HepG2 (cell line): ENCODE data around the gene GLOD4. TPM values are rescaled to one million over a fixed set of nuclear protein-coding genes. Genes with fewer than 3 reads are reported as not detected.

Source experiments
- AHR ChIP-seq: IDR thresholded peaks from 2 replicates; pipeline ENCODE4 v1.6.1; 2018; ENCODE audit warnings: missing genetic modification reagents, missing compliant biosample characterization
- ATF7-NPFF ChIP-seq: sonication (generic); formaldehyde crosslinking; IDR thresholded peaks from 2 replicates; pipeline ENCODE4 v1.8.1; 2023; ENCODE audit warnings: mild to moderate bottlenecking, low read depth, missing genetic modification reagents, moderate library complexity
- CEBPZ ChIP-seq: IDR thresholded peaks from 2 replicates; pipeline ENCODE4 v1.6.1; 2012; ENCODE audit warnings: low read length, improper control_type of control experiment
- ETV6 ChIP-seq: sonication (generic); formaldehyde crosslinking; conservative IDR thresholded peaks from 2 replicates; pipeline ENCODE4 v1.4.0; 2020; ENCODE audit warnings: missing genetic modification reagents
- HOXA3 ChIP-seq: sonication (generic); formaldehyde crosslinking; IDR thresholded peaks from 2 replicates; pipeline ENCODE4 v1.5.0; 2020; ENCODE audit warnings: missing genetic modification reagents
- JUN ChIP-seq: sonication (generic); formaldehyde crosslinking; IDR thresholded peaks from 2 replicates; pipeline ENCODE4 v1.4.0; 2020; ENCODE audit warnings: mild to moderate bottlenecking, missing genetic modification reagents
- MED1 ChIP-seq: sonication (generic); formaldehyde crosslinking; IDR thresholded peaks from 2 replicates; pipeline ENCODE4 v1.4.0; 2020; ENCODE audit warnings: missing genetic modification reagents
- MLLT10 ChIP-seq: sonication (generic); formaldehyde crosslinking; IDR thresholded peaks from 2 replicates; pipeline ENCODE4 v1.4.0; 2020; ENCODE audit warnings: missing genetic modification reagents
- NFE2L1 ChIP-seq: sonication (generic); formaldehyde crosslinking; IDR thresholded peaks from 2 replicates; pipeline ENCODE4 v1.4.0; 2020; ENCODE audit warnings: missing genetic modification reagents, mild to moderate bottlenecking, borderline replicate concordance
- SAP130 ChIP-seq: IDR thresholded peaks from 2 replicates; pipeline ENCODE4 v1.6.1; 2016; ENCODE audit warnings: low read depth
- TGIF2 ChIP-seq: IDR thresholded peaks from 2 replicates; pipeline ENCODE4 v1.6.1; 2016; ENCODE audit warnings: control low read depth, missing compliant biosample characterization
- ZFP36 ChIP-seq: fragments of 150-350 bp; IDR thresholded peaks from 2 replicates; pipeline ENCODE4 v1.6.1; 2018; ENCODE audit warnings: borderline replicate concordance, low read length, low read depth; ENCODE audit not compliant: partially characterized antibody
- ZKSCAN5 ChIP-seq: sonication (generic); formaldehyde crosslinking; IDR thresholded peaks from 2 replicates; pipeline ENCODE4 v1.5.1; 2020; ENCODE audit warnings: mild to moderate bottlenecking, missing genetic modification reagents
- ZNF33A ChIP-seq: sonication (generic); formaldehyde crosslinking; IDR thresholded peaks from 2 replicates; pipeline ENCODE4 v1.5.1; 2020; ENCODE audit warnings: missing genetic modification reagents, mild to moderate bottlenecking, moderate library complexity, borderline replicate concordance
- ZNF468 ChIP-seq: sonication (generic); formaldehyde crosslinking; IDR thresholded peaks from 2 replicates; pipeline ENCODE4 v1.8.0; 2022; ENCODE audit warnings: mild to moderate bottlenecking, moderate library complexity, missing genetic modification reagents
- ZNF816 ChIP-seq: sonication (generic); formaldehyde crosslinking; IDR thresholded peaks from 2 replicates; pipeline ENCODE4 v1.8.0; 2022; ENCODE audit warnings: missing genetic modification reagents, mild to moderate bottlenecking, borderline replicate concordance
- polyA plus RNA-seq, 8 experiments: library from polyadenylated mRNA; depleted of rRNA in 3 of 8; stranded (reverse) in 7 of 8; unstranded in 1 of 8; fragments of >200 nt; fragmentation: Illumina TruSeq in 4 of 8; extraction: Trizol in 4 of 8; gene quantifications; 2 replicates each; pipeline versions ENCODE4 v1.2.1 to v1.2.3, GENCODE V29; 2011 to 2016; ENCODE audit warnings: low read depth in 4 of 8, missing spikeins in 1 of 8, mixed read lengths in 1 of 8; ENCODE audit not compliant: insufficient read depth in 1 of 8
- total RNA-seq, 5 experiments: library from RNA; depleted of rRNA; stranded (reverse); fragments of >200 nt; fragmentation: Illumina TruSeq; extraction: Trizol; gene quantifications; 2 replicates each; pipeline ENCODE4 v1.2.3, GENCODE V29; 2016; ENCODE audit warnings: low read depth in 1 of 5
- TF ChIP-seq, protein P1 (sequence below), 2 experiments: IDR thresholded peaks; 2 replicates each; pipeline ENCODE4 v1.6.1; 2011 to 2012; ENCODE audit warnings: low read length in 2 of 2, borderline replicate concordance in 1 of 2, low read depth in 1 of 2, mild to moderate bottlenecking in 1 of 2, moderate library complexity in 1 of 2
- TF ChIP-seq, protein P2 (sequence below): sonication (generic); formaldehyde crosslinking; IDR thresholded peaks from 2 replicates; pipeline ENCODE4 v1.4.0; 2020; ENCODE audit warnings: missing genetic modification reagents, borderline replicate concordance
- TF ChIP-seq, protein P3 (sequence below): sonication (generic); formaldehyde crosslinking; IDR thresholded peaks from 2 replicates; pipeline ENCODE4 v1.8.1; 2023; ENCODE audit warnings: missing genetic modification reagents, mild to moderate bottlenecking, borderline replicate concordance

Gene GLOD4
- total and polyA plus RNA-seq, 2 of the 13 experiments (the other 11 are each of a cell fraction or from before 2014, with no cell fraction given), result 53.7 to 87.8 TPM

- peak; percentile 94 for TF ChIP-seq ATF7-NPFF (CRISPR knock-in tag)
- no peak for TF ChIP-seq CEBPZ
- peak; percentile 94 for TF ChIP-seq TGIF2 (CRISPR knock-in tag)
- TF ChIP-seq HOXA3, result peak; percentile 100
- no peak for TF ChIP-seq ZKSCAN5 (CRISPR knock-in tag)
- TF ChIP-seq SAP130 (CRISPR knock-in tag), result peak; percentile 98
- TF ChIP-seq MLLT10 (CRISPR knock-in tag), result no peak
- TF ChIP-seq, protein P1, sequence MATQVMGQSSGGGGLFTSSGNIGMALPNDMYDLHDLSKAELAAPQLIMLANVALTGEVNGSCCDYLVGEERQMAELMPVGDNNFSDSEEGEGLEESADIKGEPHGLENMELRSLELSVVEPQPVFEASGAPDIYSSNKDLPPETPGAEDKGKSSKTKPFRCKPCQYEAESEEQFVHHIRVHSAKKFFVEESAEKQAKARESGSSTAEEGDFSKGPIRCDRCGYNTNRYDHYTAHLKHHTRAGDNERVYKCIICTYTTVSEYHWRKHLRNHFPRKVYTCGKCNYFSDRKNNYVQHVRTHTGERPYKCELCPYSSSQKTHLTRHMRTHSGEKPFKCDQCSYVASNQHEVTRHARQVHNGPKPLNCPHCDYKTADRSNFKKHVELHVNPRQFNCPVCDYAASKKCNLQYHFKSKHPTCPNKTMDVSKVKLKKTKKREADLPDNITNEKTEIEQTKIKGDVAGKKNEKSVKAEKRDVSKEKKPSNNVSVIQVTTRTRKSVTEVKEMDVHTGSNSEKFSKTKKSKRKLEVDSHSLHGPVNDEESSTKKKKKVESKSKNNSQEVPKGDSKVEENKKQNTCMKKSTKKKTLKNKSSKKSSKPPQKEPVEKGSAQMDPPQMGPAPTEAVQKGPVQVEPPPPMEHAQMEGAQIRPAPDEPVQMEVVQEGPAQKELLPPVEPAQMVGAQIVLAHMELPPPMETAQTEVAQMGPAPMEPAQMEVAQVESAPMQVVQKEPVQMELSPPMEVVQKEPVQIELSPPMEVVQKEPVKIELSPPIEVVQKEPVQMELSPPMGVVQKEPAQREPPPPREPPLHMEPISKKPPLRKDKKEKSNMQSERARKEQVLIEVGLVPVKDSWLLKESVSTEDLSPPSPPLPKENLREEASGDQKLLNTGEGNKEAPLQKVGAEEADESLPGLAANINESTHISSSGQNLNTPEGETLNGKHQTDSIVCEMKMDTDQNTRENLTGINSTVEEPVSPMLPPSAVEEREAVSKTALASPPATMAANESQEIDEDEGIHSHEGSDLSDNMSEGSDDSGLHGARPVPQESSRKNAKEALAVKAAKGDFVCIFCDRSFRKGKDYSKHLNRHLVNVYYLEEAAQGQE (IDR thresholded peaks at IDR 0.05; ENCODE audit: borderline replicate concordance in 1 of 2, low read depth in 1 of 2, low read length in 2 of 2), result peak in 1 of 2 experiments; percentile 55; a peak in 1 of 4 replicates
- no peak for TF ChIP-seq ZNF468 (CRISPR knock-in tag)
- TF ChIP-seq AHR (CRISPR knock-in tag), result peak; percentile 59; the same call in 1 of the 2 replicates
- TF ChIP-seq JUN (CRISPR knock-in tag), result peak; percentile 68; the same call in 1 of the 2 replicates
- TF ChIP-seq, protein P2, sequence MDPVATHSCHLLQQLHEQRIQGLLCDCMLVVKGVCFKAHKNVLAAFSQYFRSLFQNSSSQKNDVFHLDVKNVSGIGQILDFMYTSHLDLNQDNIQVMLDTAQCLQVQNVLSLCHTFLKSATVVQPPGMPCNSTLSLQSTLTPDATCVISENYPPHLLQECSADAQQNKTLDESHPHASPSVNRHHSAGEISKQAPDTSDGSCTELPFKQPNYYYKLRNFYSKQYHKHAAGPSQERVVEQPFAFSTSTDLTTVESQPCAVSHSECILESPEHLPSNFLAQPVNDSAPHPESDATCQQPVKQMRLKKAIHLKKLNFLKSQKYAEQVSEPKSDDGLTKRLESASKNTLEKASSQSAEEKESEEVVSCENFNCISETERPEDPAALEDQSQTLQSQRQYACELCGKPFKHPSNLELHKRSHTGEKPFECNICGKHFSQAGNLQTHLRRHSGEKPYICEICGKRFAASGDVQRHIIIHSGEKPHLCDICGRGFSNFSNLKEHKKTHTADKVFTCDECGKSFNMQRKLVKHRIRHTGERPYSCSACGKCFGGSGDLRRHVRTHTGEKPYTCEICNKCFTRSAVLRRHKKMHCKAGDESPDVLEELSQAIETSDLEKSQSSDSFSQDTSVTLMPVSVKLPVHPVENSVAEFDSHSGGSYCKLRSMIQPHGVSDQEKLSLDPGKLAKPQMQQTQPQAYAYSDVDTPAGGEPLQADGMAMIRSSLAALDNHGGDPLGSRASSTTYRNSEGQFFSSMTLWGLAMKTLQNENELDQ (CRISPR knock-in tag), result no peak
- 0 out of 2 replicates have a peak, but pooled peaks have one; percentile 32 for TF ChIP-seq ETV6
- TF ChIP-seq ZNF33A (CRISPR knock-in tag), result peak; percentile 77; the same call in 1 of the 2 replicates
- TF ChIP-seq MED1 (CRISPR knock-in tag), result peak; percentile 82
- TF ChIP-seq, protein P3, sequence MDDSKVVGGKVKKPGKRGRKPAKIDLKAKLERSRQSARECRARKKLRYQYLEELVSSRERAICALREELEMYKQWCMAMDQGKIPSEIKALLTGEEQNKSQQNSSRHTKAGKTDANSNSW (CRISPR knock-in tag), result peak; percentile 81; the same call in 1 of the 2 replicates
- peak; percentile 42; the same call in 1 of the 2 replicates for TF ChIP-seq NFE2L1 (CRISPR knock-in tag)
- TF ChIP-seq ZNF816 (CRISPR knock-in tag), result peak; percentile 71; the same call in 1 of the 2 replicates
- TF ChIP-seq ZFP36, result no peak
Observed at GRCh38 chr17:781805-782731, at the start of gene GLOD4, which contains the start of gene MRM3 (continued).
